Fibroblast of lung (primary cell): ENCODE measurements around the gene ANGPT4. TPM values are rescaled to one million over a fixed set of nuclear protein-coding genes. Genes with fewer than 3 reads are reported as not detected.

ENCODE experiments used
- DNase-seq, 2 donors: peaks; one replicate each; pipeline versions ENCODE4 v3.0.0 to v3.0.0-alpha.2; 2010; ENCODE audit warnings: low read depth in 2 of 2
- H2AFZ ChIP-seq: 2 replicates; pipeline ENCODE4 v1.5.1; 2012; ENCODE audit warnings: low read length, control low read depth, inconsistent platforms
- H3K27ac ChIP-seq: 2 replicates; pipeline ENCODE4 v1.5.1; 2011; ENCODE audit warnings: low read length, control low read depth; ENCODE audit not compliant: insufficient read depth
- H3K27me3 ChIP-seq: 2 replicates; pipeline ENCODE4 v1.5.1; 2011; ENCODE audit warnings: mild to moderate bottlenecking, low read length; ENCODE audit not compliant: control insufficient read depth, insufficient read depth
- H3K36me3 ChIP-seq: 2 replicates; pipeline ENCODE4 v1.5.1; 2011; ENCODE audit warnings: low read length; ENCODE audit not compliant: control insufficient read depth, insufficient read depth
- H3K4me1 ChIP-seq: 2 replicates; pipeline ENCODE4 v1.5.1; 2011; ENCODE audit warnings: low read length; ENCODE audit not compliant: control insufficient read depth, insufficient read depth; ENCODE audit errors: extremely low read depth
- H3K4me2 ChIP-seq: 2 replicates; pipeline ENCODE4 v1.5.1; 2011; ENCODE audit warnings: low read length, control low read depth; ENCODE audit not compliant: insufficient read depth; ENCODE audit errors: extremely low read depth
- H3K4me3 ChIP-seq, 4 experiments: fragments of 200-600 bp in 1 of 4; sonication (generic) in 1 of 4; replicated peaks in 1 of 4; 2 replicates each; pipeline ENCODE4 v1.5.1; 2011 to 2016; ENCODE audit warnings: low read length in 4 of 4, low read depth in 3 of 4, mild to moderate bottlenecking in 3 of 4, control low read depth in 2 of 4, inconsistent platforms in 1 of 4, mixed read lengths in 1 of 4; ENCODE audit not compliant: insufficient read depth in 1 of 4; ENCODE audit errors: control extremely low read depth in 1 of 4
- H3K79me2 ChIP-seq: 2 replicates; pipeline ENCODE4 v1.5.1; 2012; ENCODE audit warnings: mild to moderate bottlenecking, low read length, inconsistent platforms; ENCODE audit not compliant: control insufficient read depth, insufficient read depth
- H3K9ac ChIP-seq: 2 replicates; pipeline ENCODE4 v1.5.1; 2011; ENCODE audit warnings: mild to moderate bottlenecking, low read length, control low read depth; ENCODE audit not compliant: insufficient read depth
- H3K9me3 ChIP-seq: 2 replicates; pipeline ENCODE4 v1.5.1; 2012; ENCODE audit warnings: low read depth, low read length; ENCODE audit not compliant: control insufficient read depth, insufficient read depth
- H4K20me1 ChIP-seq: 2 replicates; pipeline ENCODE4 v1.5.1; 2011; ENCODE audit warnings: low read length; ENCODE audit not compliant: control insufficient read depth, insufficient read depth; ENCODE audit errors: extremely low read depth
- CTCF ChIP-seq, 2 donors: IDR thresholded peaks in 1 of 2; conservative IDR thresholded peaks in 1 of 2; 1 replicate in 1 of 2; 2 replicates in 1 of 2; pipeline ENCODE4 v1.5.1; 2011 to 2012; ENCODE audit warnings: low read length in 2 of 2, control low read depth in 1 of 2, inconsistent platforms in 1 of 2, low read depth in 1 of 2, mild to moderate bottlenecking in 1 of 2
- EZH2 ChIP-seq: IDR thresholded peaks from 2 replicates; pipeline ENCODE4 v1.5.1; 2012; ENCODE audit warnings: low read length, control low read depth, mild to moderate bottlenecking; ENCODE audit errors: missing control alignments
- polyA plus RNA-seq, 2 donors: library from polyadenylated mRNA; depleted of rRNA in 1 of 2; stranded (reverse) in 1 of 2; unstranded in 1 of 2; fragments of >200 nt; gene quantifications; 2 replicates each; pipeline ENCODE4 v1.2.1, GENCODE V29; 2011 to 2012; ENCODE audit warnings: missing spikeins in 1 of 2
- total RNA-seq: library from RNA; depleted of rRNA; stranded (reverse); fragments of >200 nt; gene quantifications from 2 replicates; pipeline ENCODE4 v1.2.1, GENCODE V29; 2014

ANGPT4 gene
- total and polyA plus RNA-seq, 2 donors (not counting 1 experiment from before 2014, with no cell fraction given) = under 0.01 TPM; not detected in 1

- TF ChIP-seq EZH2 = no peak
- no peak for TF ChIP-seq CTCF (conservative IDR thresholded peaks at IDR 0.05 in 1 of 2, IDR thresholded peaks at IDR 0.05 in 1 of 2; ENCODE audit: low read depth in 1 of 2, low read length in 2 of 2)
- Histone ChIP-seq H3K4me1 (peaks cover 2% of the 10 kb centered on the region), H3K9me3 (no peaks in the 10 kb centered on the region), H3K4me3 (no peak overlapping the region), H3K36me3 (no peaks in the 10 kb centered on the region), H3K4me2 (no peak overlapping the region), H4K20me1 (no peaks in the 10 kb centered on the region), H3K27ac (no peak overlapping the region), H3K27me3 (no peaks in the 10 kb centered on the region), H3K79me2 (peaks cover 51% of the 10 kb centered on the region), H2AFZ (no peak overlapping the region), H3K9ac (no peak overlapping the region)
- no peak for DNase-seq
Measured at GRCh38 chr20:839626-840025, 76.5 kb downstream of the ANGPT4 start.

GRCh38 chr20:839015-839414 lies 77.1 kb downstream of the ANGPT4 start:
- Histone ChIP-seq H3K4me1 (peaks cover 2% of the 10 kb centered on the region), H4K20me1 (no peaks in the 10 kb centered on the region), H3K27me3 (no peaks in the 10 kb centered on the region), H3K9ac (no peak overlapping the region), H3K4me2 (no peak overlapping the region), H3K4me3 (no peak overlapping the region), H3K27ac (no peak overlapping the region), H3K9me3 (no peaks in the 10 kb centered on the region), H3K36me3 (no peaks in the 10 kb centered on the region), H2AFZ (no peak overlapping the region), H3K79me2 (peaks cover 57% of the 10 kb centered on the region)
- no peak for DNase-seq
- TF ChIP-seq EZH2 = no peak

GRCh38 chr20:836190-836589 lies 79.9 kb downstream of the ANGPT4 start:
- no peak for DNase-seq
- H3K36me3 ChIP-seq = no peaks in the 10 kb centered on the region
- no peak overlapping the region for H3K4me3 ChIP-seq
- no peak overlapping the region for H3K9ac ChIP-seq
- H3K9me3 ChIP-seq = no peaks in the 10 kb centered on the region
- no peaks in the 10 kb centered on the region for H3K27me3 ChIP-seq
- H3K4me2 ChIP-seq = no peak overlapping the region
- peaks cover 2% of the 10 kb centered on the region for H3K4me1 ChIP-seq
- no peaks in the 10 kb centered on the region for H4K20me1 ChIP-seq
- TF ChIP-seq EZH2 (no peak), CTCF (conservative IDR thresholded peaks at IDR 0.05 in 1 of 2, IDR thresholded peaks at IDR 0.05 in 1 of 2; ENCODE audit: low read depth in 1 of 2, low read length in 2 of 2) (no peak)
- no peak overlapping the region for H3K27ac ChIP-seq
- no peak overlapping the region for H2AFZ ChIP-seq
- H3K79me2 ChIP-seq = peaks cover 52% of the 10 kb centered on the region
